ENCODE measurements around the gene GNG8. TPM values are rescaled to one million over a fixed set of nuclear protein-coding genes. Genes with fewer than 3 reads are reported as not detected.

Gene GNG8
- total and polyA plus RNA-seq, 2 donors (not counting 1 experiment from before 2014, with no cell fraction given): 6.7 TPM; not detected in 1

DNA sequence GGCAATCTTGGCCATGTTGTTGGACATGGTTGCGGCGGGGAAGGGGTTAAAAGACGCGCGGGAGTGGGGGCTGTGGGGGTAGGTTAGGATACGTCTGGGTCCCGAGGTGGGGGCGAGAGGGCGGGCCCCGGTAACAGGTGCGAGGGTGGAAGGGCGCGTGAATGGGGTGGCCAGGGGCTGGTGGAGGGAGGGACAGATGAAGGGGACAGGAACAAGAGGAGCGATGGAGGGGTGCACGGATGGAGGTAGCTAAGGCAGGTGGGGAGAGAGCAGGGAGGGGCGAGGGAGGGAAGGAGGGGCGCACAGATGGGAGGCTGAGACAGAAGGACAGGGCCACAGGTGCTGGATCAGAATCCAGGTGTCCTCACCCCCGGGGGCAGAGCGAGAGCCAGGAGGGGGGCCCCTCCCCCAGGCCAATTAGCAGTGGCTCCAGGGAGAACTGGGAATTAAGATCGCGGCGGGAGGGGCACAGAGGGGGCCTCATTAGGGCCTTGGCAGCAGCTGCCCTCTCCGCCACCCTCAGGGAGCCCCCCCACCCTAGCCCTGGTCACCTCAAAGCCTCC, 1.3 kb downstream of the GNG8 start:
- H3K27me3 Mint-ChIP-seq: peaks cover 7% of the 10 kb centered on the region
- no peaks in the 10 kb centered on the region for H3K9me3 Mint-ChIP-seq (ENCODE audit: insufficient read depth)
- Histone ChIP-seq H3K27ac (ENCODE audit: low read length in 2 of 2) (no peak overlapping the region), H3K4me3 (ENCODE audit: control extremely low read depth in 1 of 5, extremely low read depth in 1 of 5, insufficient read depth in 1 of 5, low read depth in 2 of 5, low read length in 4 of 5) (peak overlapping the region in 4 of 5 experiments; percentile 12 to 47 (median 24)), H3K9ac (ENCODE audit: low read length) (peak overlapping the region; percentile 47), H3K4me1 (ENCODE audit: control insufficient read depth in 2 of 2, insufficient read depth in 2 of 2, low read length in 2 of 2) (peaks cover 46 to 56% of the 10 kb centered on the region in 2 donors), H3K9me3 (ENCODE audit: control extremely low read depth in 1 of 3, control insufficient read depth in 2 of 3, insufficient read depth in 1 of 3, low read length in 2 of 3) (peaks cover 0 to 5% (median 0%) of the 10 kb centered on the region in 3 donors), H2AFZ (ENCODE audit: insufficient read depth, low read depth, low read length, poor library complexity, severe bottlenecking) (peak overlapping the region; percentile 39), H3K79me2 (ENCODE audit: control insufficient read depth, insufficient read depth, low read length) (no peaks in the 10 kb centered on the region), H3K4me2 (replicated peaks; ENCODE audit: low read depth, low read length, poor library complexity, severe bottlenecking) (peak overlapping the region; percentile 89), H3K27me3 (replicated peaks in 1 of 4; ENCODE audit: control extremely low read depth in 1 of 4, control insufficient read depth in 3 of 4, insufficient read depth in 4 of 4, low read length in 3 of 4) (peaks cover 0 to 14% (median 3%) of the 10 kb centered on the region in 4 experiments), H4K20me1 (ENCODE audit: control insufficient read depth, insufficient read depth, low read length, poor library complexity, severe bottlenecking) (no peaks in the 10 kb centered on the region), H3K36me3 (replicated peaks in 1 of 2; ENCODE audit: control extremely low read depth in 1 of 2, control insufficient read depth in 1 of 2, extremely low read depth in 1 of 2, insufficient read depth in 2 of 2, low read length in 1 of 2) (no peaks in the 10 kb centered on the region)
- peak overlapping the region; percentile 82 for H3K4me3 Mint-ChIP-seq
- H3K27ac Mint-ChIP-seq: peak overlapping the region; percentile 73
- intact Hi-C loops (cut with micrococcal nuclease): loop anchor here (1.0 kb wide), 4 partner anchors 16 to 34 kb away; partner anchors contain the start of gene DACT3
- CTCF ChIA-PET: interaction anchor here (1.5 to 5.7 kb wide), 3 partner anchors 18 to 27 kb away, joined by 7 to 47 read pairs (median 11); partner anchors contain the start of gene DACT3
- POLR2A ChIA-PET: interaction anchor here (0.6 to 3.0 kb wide), 6 partner anchors 10 to 610 kb away, joined by 3 to 12 read pairs (median 6); partner anchors contain the start of gene CALM3
- ATAC-seq (ENCODE audit: low read depth) (no peak), DNase-seq (no peak)
- peaks cover 29% of the 10 kb centered on the region for H3K4me1 Mint-ChIP-seq
- TF ChIP-seq EZH2 (IDR thresholded peaks at IDR 0.05; ENCODE audit: borderline replicate concordance, insufficient read depth, low read depth, low read length, poor library complexity, severe bottlenecking) (no peak), CTCF (IDR thresholded peaks at IDR 0.05) (no peak)
- 7% methylated on average over 19 of the region's 23 CpGs for WGBS (ENCODE audit: insufficient coverage)

All from B cell (primary cell).